ENCODE measurements around the gene TEX28.

- TF ChIP-seq CTCF (IDR thresholded peaks at IDR 0.05) (no peak), POLR2A (IDR thresholded peaks at IDR 0.05) (no peak)
Observed at GRCh38 chrX:154300816-154301215, 5.9 kb upstream of the TEX28 start.

All from right lobe of liver (tissue), 4 donors.